Epithelial cell of esophagus (primary cell): ENCODE results near the gene KCNJ4.

Source experiments
- DNase-seq: peaks from one replicate; pipeline ENCODE4 v3.0.0; 2010; ENCODE audit warnings: low read depth
- H3K4me3 ChIP-seq: 2 replicates; pipeline ENCODE4 v1.5.1; 2011; ENCODE audit warnings: mild to moderate bottlenecking, low read length, control low read depth
- CTCF ChIP-seq: IDR thresholded peaks from 2 replicates; pipeline ENCODE4 v1.5.1; 2011; ENCODE audit warnings: low read depth, mild to moderate bottlenecking, low read length, control low read depth, inconsistent platforms; ENCODE audit not compliant: insufficient read depth; ENCODE audit errors: missing control alignments

Gene KCNJ4

GRCh38 chr22:38423512-38424503, 31.2 kb downstream of the KCNJ4 start:
- H3K4me3 ChIP-seq: no peak overlapping the region
- TF ChIP-seq CTCF: no peak
- DNase-seq: peak; percentile 38

- peak; percentile 19 for DNase-seq
- H3K4me3 ChIP-seq: no peak overlapping the region
- TF ChIP-seq CTCF: no peak
Measured at GRCh38 chr22:38422611-38423511, 32.1 kb downstream of the KCNJ4 start.

- no peak for TF ChIP-seq CTCF
- DNase-seq: no peak
Measured at GRCh38 chr22:38420734-38421133, 34.3 kb downstream of the KCNJ4 start.

GRCh38 chr22:38419858-38420160, 35.2 kb downstream of the KCNJ4 start:
- DNase-seq: no peak
- no peak overlapping the region for H3K4me3 ChIP-seq
- no peak for TF ChIP-seq CTCF

More at GRCh38 chr22:38420734-38421133, 34.3 kb downstream of the KCNJ4 start:
- no peak overlapping the region for H3K4me3 ChIP-seq

GRCh38 chr22:38419121-38419857, 35.7 kb downstream of the KCNJ4 start:
- no peak overlapping the region for H3K4me3 ChIP-seq
- no peak for TF ChIP-seq CTCF
- DNase-seq: no peak

- TF ChIP-seq CTCF: no peak
- no peak overlapping the region for H3K4me3 ChIP-seq
- DNase-seq: no peak
Measured at GRCh38 chr22:38418589-38418988, 36.4 kb downstream of the KCNJ4 start.
